ENCODE data around the gene REG1B.

DNA sequence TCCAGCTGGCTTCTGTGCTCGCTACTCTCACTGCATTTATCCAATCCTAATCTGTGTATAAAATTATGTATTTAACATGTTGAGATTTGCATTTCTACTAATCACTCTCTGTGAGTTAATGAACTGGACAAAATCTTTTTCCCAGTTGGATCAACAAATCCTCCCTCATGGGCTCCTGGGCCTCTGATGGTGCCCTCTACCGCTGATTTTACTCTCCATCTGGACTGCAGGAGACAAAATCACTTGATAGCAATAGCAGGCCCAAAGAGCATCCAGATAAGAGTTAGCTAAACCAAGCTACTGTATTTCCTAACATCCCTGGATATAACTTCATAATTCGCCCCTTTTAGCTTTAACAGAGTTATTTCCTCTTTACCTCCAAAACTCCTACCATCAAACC lies 47.8 kb downstream of the REG1B start:
- TF ChIP-seq, protein P1, sequence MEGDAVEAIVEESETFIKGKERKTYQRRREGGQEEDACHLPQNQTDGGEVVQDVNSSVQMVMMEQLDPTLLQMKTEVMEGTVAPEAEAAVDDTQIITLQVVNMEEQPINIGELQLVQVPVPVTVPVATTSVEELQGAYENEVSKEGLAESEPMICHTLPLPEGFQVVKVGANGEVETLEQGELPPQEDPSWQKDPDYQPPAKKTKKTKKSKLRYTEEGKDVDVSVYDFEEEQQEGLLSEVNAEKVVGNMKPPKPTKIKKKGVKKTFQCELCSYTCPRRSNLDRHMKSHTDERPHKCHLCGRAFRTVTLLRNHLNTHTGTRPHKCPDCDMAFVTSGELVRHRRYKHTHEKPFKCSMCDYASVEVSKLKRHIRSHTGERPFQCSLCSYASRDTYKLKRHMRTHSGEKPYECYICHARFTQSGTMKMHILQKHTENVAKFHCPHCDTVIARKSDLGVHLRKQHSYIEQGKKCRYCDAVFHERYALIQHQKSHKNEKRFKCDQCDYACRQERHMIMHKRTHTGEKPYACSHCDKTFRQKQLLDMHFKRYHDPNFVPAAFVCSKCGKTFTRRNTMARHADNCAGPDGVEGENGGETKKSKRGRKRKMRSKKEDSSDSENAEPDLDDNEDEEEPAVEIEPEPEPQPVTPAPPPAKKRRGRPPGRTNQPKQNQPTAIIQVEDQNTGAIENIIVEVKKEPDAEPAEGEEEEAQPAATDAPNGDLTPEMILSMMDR (IDR thresholded peaks at IDR 0.05): no peak
- TF ChIP-seq POLR2A (IDR thresholded peaks at IDR 0.05): no peak
